Right hindlimb (tissue), 1 donor: ENCODE results near the gene PI4KA.

Experiments used
- DNase-seq: peaks from one replicate; pipeline ENCODE4 v3.0.0-alpha.2; 2018

The PI4KA gene

DNA sequence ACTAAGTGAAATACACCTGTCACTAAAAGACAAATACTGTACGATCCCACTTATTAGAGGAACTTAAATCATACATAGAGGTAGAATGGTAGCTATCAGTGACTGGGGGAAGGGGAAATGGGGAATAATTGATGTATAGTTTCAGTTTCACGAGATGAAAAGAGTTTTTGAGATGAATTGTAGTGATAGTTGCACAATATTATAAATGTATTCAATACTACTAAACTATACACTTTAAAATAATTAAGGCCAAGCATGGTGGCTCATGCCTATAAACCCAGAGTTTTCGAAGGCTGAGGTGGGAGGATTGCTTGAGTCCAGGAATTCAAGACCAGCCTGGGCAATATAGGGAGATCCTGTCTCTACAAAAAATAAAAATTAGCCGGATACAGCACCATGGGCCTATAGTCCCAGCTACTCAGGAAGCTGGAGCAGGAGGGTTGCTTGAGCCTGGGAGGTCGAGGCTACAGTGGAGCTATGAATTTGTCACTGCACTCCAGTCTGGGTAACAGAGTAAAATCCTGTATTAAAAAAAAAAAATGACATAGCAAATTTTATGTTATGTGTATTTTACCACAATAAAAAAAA lies 44.3 kb downstream of the PI4KA start:
- no peak for DNase-seq

GRCh38 chr22:20813056-20813455 lies 45.6 kb downstream of the PI4KA start:
- DNase-seq: no peak

- DNase-seq: no peak
Measured at GRCh38 chr22:20811971-20812660, 46.5 kb downstream of the PI4KA start.

- DNase-seq: no peak
Measured at GRCh38 chr22:20811171-20811570, 47.4 kb downstream of the PI4KA start.

DNA sequence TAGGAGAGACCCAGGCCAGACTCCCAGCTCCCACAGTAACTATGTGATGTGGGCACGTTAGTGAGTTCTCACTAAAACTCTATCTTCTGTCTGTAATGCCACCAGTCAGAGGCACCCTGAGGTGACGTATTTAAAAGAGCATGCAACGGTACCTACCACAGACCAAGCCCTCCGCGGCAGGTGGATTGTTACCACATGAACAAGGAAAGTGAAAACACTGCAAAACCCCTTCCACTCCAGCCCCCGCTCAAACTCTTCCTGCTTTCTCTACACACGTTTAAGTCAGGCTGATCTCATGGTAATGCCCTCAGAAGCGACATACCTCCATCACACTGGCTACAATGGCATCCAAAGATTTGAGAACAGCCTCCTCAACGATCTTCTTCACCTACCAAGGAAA lies 48.0 kb downstream of the PI4KA start:
- no peak for DNase-seq

GRCh38 chr22:20809538-20810185 lies 48.9 kb downstream of the PI4KA start:
- DNase-seq: no peak

- no peak for DNase-seq
Measured at GRCh38 chr22:20808844-20809243, 49.8 kb downstream of the PI4KA start.

- DNase-seq: no peak
Measured at GRCh38 chr22:20807315-20807752, 51.3 kb downstream of the PI4KA start.

DNA sequence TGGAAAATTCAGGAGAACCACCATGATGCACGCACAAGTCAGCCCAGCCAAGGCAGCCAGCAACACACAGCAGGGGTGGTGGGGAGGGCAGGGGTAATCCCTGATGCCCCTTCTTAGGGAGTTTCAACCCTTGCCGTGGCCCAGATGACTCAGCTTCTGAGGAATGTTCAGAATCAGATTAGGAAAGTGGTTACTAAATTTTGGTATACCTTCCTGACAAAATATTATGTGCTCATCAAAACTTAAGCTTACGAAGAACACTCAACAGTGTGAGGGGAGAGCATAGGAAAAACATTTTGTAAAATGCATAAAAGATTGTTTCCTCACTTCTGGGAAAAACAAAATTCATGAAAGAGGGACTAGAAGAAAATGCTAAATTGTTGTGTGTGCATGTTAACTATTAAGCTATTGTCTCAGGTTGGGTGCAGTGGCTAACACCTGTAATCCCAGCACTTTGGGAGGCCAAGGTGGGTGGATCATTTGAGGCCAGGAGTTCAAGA lies 52.6 kb downstream of the PI4KA start:
- DNase-seq: no peak

DNA sequence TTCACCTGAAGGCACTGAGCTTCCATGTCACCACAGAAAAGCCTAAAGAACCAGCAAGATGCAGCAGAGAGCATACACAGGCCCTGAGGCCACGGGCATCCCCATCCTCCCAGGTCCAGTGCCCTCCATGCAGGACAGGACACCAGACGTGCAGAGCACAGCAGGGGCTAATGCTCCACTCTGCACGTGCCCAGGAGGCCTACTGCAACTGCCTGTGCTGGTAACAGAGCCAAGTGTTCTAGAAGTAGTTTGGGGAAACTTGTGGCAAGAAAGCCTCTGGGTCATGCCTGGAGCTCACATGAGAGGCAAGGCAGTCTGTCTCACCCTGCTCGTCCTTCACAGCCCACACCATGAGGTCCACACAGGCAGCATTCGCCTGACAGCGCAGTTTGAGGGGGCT lies 54.0 kb downstream of the PI4KA start:
- no peak for DNase-seq

- peak; percentile 58 for DNase-seq
Measured at GRCh38 chr22:20803696-20804324, 54.8 kb downstream of the PI4KA start.

DNA sequence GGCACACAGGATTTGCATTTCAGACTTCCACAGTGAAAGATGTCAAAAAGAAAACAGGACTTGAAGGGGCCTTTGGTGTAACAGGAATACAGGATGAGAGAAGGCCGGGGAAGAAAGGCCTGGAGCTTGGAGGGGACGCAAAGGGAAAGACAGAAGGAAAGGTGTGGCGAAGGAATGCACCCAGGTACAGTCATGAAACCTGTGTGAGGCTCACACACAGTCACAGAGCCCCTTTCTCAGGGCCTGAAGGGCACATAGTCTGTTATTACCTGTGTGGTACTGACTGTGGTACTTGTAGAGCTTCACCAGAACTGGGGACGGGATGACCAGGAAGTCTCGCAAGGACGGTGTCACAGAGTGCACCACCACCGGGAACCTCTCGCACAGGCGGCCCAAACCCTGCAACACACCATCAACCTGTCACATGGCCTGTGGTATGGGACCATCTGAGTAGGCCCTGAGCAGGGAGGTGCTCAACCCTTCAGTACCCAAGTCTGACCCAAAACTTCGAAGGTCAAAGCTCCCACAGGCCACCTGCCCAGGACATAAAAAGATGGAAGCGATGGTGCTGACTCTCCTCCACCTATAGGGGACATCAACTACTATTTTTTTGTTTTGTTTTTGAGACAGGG lies 55.6 kb downstream of the PI4KA start:
- DNase-seq: no peak

DNA sequence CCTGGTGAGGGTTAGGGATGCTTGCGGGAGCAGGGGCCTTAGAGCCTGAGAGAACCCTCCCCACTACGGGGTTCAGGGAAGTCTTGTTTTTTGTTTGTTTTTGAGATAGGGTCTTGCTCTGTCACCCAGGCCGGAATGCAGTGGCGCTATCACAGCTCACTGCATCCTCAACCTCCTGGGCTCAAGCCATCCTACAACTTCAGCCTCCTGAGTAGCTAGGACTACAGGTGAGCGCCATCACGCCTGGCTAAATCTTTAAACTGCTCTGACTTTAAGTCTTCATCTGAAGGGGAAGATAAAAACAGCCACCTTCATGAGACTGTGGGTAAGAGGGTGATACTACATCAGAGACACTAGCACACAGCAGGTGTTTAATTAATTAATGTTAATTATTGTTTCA lies 56.2 kb downstream of the PI4KA start:
- DNase-seq: no peak

GRCh38 chr22:20799449-20799848 lies 59.2 kb downstream of the PI4KA start:
- no peak for DNase-seq

DNA sequence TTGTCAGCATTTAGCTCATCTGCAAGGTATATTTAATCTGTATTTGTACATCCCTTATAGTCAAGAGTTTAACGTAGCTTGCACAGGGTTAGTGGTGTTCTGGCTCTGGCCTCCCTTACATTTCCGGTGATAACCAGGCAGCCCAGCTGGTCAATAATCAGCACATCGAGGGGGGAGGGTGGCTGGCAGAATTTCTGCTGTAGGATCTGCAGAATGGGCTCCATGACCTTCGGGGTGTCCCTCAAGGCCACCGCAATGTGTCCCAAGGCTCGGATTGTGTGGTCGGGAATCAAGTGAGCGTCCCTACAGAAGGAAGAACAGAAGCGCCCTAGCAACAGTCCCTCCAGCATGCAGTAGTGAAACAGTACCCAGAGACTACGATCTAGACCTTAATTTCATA lies 59.6 kb downstream of the PI4KA start:
- DNase-seq: no peak

DNA sequence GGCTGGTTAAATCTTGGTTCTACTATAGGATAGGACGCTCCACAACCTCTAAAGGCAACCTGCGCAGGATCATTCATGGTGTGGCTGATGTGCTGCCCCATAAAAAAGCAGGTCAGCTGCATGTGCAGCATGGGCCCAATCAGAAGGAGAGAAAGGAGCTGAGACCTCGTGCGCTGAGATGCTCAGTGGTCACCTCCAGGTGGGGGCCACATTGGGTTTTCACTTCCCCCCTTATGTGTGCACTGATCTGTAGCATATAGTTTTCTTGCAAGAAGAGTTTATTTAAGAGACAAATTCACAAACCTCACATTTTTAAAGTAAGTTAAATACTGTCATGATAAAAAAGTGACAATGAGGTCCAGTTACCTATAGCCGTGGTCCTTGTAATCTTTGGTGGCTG lies 60.4 kb downstream of the PI4KA start:
- no peak for DNase-seq

- DNase-seq: no peak
Measured at GRCh38 chr22:20796731-20797130, 61.9 kb downstream of the PI4KA start.

GRCh38 chr22:20794650-20795413 lies 63.8 kb downstream of the PI4KA start:
- DNase-seq: no peak

GRCh38 chr22:20793748-20794649 lies 64.6 kb downstream of the PI4KA start:
- DNase-seq: no peak

GRCh38 chr22:20792966-20793728 lies 65.5 kb downstream of the PI4KA start:
- DNase-seq: no peak
